ENCODE data around the gene ARMH3.
A peak's percentile ranks its signal among the peaks of the same experiment; 100 is the strongest.

The ARMH3 gene

GRCh38 chr10:101874252-101874651, 181.7 kb downstream of the ARMH3 start:
- DNase-seq (ENCODE audit: low read depth in 1 of 2, low spot score in 1 of 2), result no peak

DNA sequence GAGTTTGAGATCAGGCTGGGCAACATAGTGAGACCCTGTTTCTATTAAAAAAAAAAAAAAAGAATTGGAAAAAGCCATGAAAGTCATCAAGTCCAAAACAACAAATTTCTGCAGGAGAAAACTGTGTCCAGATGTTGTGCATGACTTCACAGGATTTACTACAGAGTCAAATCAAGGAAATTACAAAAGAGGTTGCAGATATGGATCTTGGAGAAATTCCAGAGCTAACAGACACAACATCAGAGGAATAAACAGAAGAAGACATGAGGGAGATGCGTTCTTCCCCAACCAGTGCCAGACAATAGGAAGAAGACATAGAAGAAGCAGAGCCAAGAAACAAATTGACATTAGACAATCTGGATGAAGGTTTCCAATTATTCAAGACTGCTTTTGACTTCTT, 188.0 kb downstream of the ARMH3 start:
- DNase-seq (ENCODE audit: low read depth in 1 of 2, low spot score in 1 of 2), result no peak

GRCh38 chr10:101859530-101859929, 196.4 kb downstream of the ARMH3 start:
- DNase-seq (ENCODE audit: low read depth in 1 of 2, low spot score in 1 of 2), result no peak

- no peak for DNase-seq (ENCODE audit: low read depth in 1 of 2, low spot score in 1 of 2)
Measured at GRCh38 chr10:101858723-101859500, 197.1 kb downstream of the ARMH3 start.

DNA sequence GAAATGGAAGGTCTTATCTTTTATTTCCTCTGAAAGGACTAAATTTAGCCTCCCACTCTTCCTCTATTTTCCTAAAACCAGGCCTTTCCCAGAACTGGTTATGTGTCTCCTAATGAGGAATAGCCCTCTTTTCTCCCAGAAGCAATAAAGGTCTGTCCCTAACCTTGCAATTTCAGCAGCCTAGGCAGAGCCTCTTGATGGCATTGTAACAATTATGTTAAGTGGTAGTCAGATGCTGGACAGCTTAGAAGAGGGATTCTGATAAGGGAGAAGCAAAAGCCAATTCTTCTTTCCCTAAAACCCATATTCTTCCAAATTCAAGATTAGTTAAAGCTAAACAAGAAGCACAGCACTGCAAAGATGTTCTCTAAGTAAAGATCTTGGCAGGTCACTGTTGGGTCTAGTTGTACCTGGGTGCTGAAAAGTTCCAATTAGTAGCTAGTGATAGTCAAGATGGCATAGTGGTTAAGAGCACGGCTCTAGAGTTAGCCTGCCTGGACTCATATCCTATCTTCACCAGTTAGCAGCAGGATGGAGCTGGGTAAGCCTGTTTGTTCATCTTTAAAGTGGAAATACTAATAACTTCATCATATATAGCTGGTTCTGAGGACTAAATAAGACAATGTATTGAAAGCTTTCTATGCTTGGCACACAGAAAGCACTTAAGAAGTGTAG, 198.0 kb downstream of the ARMH3 start:
- no peak for DNase-seq (ENCODE audit: low read depth in 1 of 2, low spot score in 1 of 2)

- no peak for DNase-seq (ENCODE audit: low read depth in 1 of 2, low spot score in 1 of 2)
Measured at GRCh38 chr10:101856626-101857025, 199.3 kb downstream of the ARMH3 start.

- DNase-seq (ENCODE audit: low read depth in 1 of 2, low spot score in 1 of 2), result no peak
Measured at GRCh38 chr10:101851411-101852116, 204.4 kb downstream of the ARMH3 start.

- DNase-seq (ENCODE audit: low read depth in 1 of 2, low spot score in 1 of 2), result no peak
Measured at GRCh38 chr10:101850749-101851148, 205.2 kb downstream of the ARMH3 start.

GRCh38 chr10:101848894-101849351, 207.1 kb downstream of the ARMH3 start:
- DNase-seq (ENCODE audit: low read depth in 1 of 2, low spot score in 1 of 2), result no peak

GRCh38 chr10:101848408-101848807, 207.6 kb downstream of the ARMH3 start:
- DNase-seq (ENCODE audit: low read depth in 1 of 2, low spot score in 1 of 2), result no peak

DNA sequence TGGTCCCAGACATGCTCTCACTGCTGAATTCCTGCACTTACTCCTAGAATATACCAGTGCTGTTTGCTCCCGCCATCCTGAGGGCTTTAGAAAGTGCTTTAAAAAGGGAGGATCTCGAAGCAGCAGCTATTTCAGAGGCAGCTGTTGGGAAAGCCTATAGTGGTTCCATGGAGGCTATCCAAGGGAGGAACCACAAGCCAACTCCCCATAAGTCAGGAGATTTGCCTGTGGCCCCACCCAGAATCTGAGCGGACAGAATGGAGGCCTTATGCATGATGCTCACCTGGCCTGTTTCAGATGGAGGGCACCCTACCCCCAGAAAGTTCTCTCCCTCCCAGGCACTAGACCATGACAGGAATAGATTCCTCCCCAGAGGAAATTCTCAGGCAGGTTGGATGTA, 210.1 kb downstream of the ARMH3 start:
- DNase-seq (ENCODE audit: low read depth in 1 of 2, low spot score in 1 of 2), result no peak

- peak in 1 of 2 donors; percentile 49 for DNase-seq (ENCODE audit: low read depth in 1 of 2, low spot score in 1 of 2)
Measured at GRCh38 chr10:101843032-101844021, 212.6 kb downstream of the ARMH3 start, which contains the start of gene KCNIP2. Gene KCNIP2 (minus strand): TSS chr10:101843800. CDS start chr10:101843568, 232 bp downstream.

GRCh38 chr10:101841826-101842225, 214.1 kb downstream of the ARMH3 start:
- no peak for DNase-seq (ENCODE audit: low read depth in 1 of 2, low spot score in 1 of 2)

GRCh38 chr10:101840741-101841453, 215.1 kb downstream of the ARMH3 start:
- peak; percentile 62 to 67 for DNase-seq (ENCODE audit: low read depth in 1 of 2, low spot score in 1 of 2)

GRCh38 chr10:101840102-101840684, 215.8 kb downstream of the ARMH3 start:
- no peak for DNase-seq (ENCODE audit: low read depth in 1 of 2, low spot score in 1 of 2)

- peak; percentile 30 to 52 for DNase-seq (ENCODE audit: low read depth in 1 of 2, low spot score in 1 of 2)
Measured at GRCh38 chr10:101839416-101840063, 216.4 kb downstream of the ARMH3 start.

DNA sequence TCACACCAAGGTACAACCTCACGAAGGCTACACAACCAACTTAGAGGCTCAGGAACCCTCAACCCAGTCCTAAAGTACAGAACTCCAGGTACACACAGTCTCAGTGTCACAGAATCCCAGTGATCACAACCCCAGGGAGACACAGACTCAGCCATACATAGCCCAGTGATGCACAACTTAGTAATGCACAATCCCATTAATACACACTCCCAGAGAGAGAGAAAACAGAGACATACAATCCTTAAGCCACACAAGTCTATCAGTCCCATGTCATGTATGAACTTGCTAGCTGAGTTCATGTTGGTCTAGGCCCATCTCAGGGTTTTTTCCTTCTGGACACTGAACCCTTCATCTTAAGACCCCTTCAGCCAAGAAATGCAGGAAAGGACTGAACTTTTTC, 217.0 kb downstream of the ARMH3 start:
- DNase-seq (ENCODE audit: low read depth in 1 of 2, low spot score in 1 of 2), result no peak

GRCh38 chr10:101838416-101838970, 217.5 kb downstream of the ARMH3 start:
- no peak for DNase-seq (ENCODE audit: low read depth in 1 of 2, low spot score in 1 of 2)

- no peak for DNase-seq (ENCODE audit: low read depth in 1 of 2, low spot score in 1 of 2)
Measured at GRCh38 chr10:101837748-101838147, 218.2 kb downstream of the ARMH3 start.

Measured in activated T-helper 1 cell treated with anti-CD3 and anti-CD28 coated beads, Interleukin-2, amount 50 U/mL, for 16 hours (primary cell).